ENCODE results near the gene NHERF1.

The NHERF1 gene

GRCh38 chr17:74743755-74744154 lies 4.7 kb upstream of the NHERF1 start:
- DNase-seq (ENCODE audit: low read depth), result no peak
- H3K4me3 ChIP-seq (ENCODE audit: low read depth, low read length), result no peak overlapping the region
- TF ChIP-seq, protein P1, sequence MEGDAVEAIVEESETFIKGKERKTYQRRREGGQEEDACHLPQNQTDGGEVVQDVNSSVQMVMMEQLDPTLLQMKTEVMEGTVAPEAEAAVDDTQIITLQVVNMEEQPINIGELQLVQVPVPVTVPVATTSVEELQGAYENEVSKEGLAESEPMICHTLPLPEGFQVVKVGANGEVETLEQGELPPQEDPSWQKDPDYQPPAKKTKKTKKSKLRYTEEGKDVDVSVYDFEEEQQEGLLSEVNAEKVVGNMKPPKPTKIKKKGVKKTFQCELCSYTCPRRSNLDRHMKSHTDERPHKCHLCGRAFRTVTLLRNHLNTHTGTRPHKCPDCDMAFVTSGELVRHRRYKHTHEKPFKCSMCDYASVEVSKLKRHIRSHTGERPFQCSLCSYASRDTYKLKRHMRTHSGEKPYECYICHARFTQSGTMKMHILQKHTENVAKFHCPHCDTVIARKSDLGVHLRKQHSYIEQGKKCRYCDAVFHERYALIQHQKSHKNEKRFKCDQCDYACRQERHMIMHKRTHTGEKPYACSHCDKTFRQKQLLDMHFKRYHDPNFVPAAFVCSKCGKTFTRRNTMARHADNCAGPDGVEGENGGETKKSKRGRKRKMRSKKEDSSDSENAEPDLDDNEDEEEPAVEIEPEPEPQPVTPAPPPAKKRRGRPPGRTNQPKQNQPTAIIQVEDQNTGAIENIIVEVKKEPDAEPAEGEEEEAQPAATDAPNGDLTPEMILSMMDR (conservative IDR thresholded peaks at IDR 0.05; ENCODE audit: low read depth, low read length), result no peak

DNA sequence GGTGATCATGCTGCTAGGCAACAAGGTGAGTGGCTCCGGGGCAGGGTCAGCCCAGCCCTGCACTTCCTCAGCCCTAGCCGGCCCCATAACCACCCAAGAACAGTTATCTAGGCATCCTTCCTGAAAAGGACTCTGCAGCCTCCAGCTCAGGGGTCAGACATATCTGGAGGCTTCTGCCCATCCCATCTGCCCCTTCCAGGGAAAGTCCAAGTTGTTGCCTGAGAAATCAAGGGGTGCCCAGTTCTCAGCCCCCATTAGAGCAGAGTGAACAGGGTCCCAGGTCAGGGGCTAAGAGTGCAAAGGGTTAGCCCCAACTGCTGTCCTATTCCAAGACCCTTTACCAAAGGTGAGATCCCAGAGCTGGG lies 4.1 kb upstream of the NHERF1 start:
- DNase-seq (ENCODE audit: low read depth), result no peak
- no peak overlapping the region for H3K4me3 ChIP-seq (ENCODE audit: low read depth, low read length)
- TF ChIP-seq, protein P1 (conservative IDR thresholded peaks at IDR 0.05; ENCODE audit: low read depth, low read length), result no peak

DNA sequence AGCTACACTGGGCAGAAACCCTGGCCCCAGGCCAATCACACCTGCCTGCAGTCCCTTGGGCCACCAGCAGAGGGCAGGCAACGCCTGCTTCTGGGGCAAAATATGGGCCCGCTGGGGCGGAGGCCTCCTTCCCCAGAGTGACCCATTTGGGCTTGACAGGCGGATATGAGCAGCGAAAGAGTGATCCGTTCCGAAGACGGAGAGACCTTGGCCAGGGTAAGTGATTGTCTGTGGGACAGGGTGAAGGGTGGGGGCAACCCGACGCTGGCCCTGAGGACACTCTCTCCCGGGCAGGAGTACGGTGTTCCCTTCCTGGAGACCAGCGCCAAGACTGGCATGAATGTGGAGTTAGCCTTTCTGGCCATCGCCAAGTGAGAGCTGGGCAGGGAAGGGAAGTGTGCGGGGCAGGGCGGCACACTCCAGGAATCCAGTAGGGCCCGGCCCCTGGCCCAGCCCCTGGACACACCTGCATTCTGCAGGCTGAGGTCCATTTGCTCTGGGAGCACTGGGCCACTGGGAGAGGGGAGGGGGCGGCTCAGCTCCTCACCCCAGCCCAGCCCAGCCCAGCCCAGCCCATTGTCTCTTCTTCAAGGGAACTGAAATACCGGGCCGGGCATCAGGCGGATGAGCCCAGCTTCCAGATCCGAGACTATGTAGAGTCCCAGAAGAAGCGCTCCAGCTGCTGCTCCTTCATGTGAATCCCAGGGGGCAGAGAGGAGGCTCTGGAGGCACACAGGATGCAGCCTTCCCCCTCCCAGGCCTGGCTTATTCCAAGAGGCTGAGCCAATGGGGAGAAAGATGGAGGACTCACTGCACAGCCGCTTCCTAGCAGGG lies 3.5 kb upstream of the NHERF1 start:
- H3K4me3 ChIP-seq (ENCODE audit: low read depth, low read length), result no peak overlapping the region
- TF ChIP-seq, protein P1 (conservative IDR thresholded peaks at IDR 0.05; ENCODE audit: low read depth, low read length), result peak; percentile 100
- peak; percentile 65 for DNase-seq (ENCODE audit: low read depth)

GRCh38 chr17:74745548-74746177 lies 2.8 kb upstream of the NHERF1 start:
- DNase-seq (ENCODE audit: low read depth), result no peak
- H3K4me3 ChIP-seq (ENCODE audit: low read depth, low read length), result no peak overlapping the region
- TF ChIP-seq, protein P1 (conservative IDR thresholded peaks at IDR 0.05; ENCODE audit: low read depth, low read length), result no peak

DNA sequence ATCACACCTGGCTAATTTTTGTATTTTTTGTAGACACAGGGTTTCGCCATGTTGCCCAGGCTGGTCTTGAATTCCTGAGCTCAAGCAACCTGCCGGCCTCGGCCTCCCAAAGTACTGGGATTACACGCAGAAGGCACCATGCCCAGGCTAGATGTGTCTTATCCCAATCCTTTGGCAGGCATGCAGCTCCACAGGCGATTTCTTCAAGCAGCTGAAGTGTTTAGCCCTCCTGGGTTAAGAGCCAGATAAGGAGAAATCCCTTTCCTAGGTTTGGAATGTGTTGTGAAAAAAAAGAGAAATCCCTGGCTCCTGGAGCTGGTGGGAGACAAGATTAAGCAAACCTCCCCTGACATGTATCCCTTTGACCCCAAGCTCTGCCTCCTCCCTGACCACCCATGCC lies 2.1 kb upstream of the NHERF1 start:
- H3K4me3 ChIP-seq (ENCODE audit: low read depth, low read length), result no peak overlapping the region
- TF ChIP-seq, protein P1 (conservative IDR thresholded peaks at IDR 0.05; ENCODE audit: low read depth, low read length), result no peak
- no peak for DNase-seq (ENCODE audit: low read depth)

DNA sequence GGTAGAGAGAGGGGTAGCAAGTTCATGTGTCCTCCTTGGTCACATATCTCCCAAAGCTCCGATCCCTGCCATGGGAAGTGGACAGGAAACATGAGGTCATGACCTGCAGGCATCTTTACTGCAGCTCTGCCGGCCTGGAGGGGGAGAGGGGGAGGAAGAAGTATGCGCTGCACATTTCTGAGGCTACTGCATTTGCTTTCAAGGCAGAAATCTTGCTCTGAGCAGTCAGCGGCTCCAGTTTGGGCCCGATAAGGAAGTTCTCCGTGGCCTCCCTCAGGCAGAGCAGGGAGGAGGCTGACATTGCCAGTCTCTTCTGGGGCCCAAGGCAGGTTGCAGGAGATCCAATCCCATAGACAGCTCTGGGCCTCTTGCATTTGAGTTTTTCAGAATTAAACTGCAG lies 1.5 kb upstream of the NHERF1 start:
- TF ChIP-seq, protein P1 (conservative IDR thresholded peaks at IDR 0.05; ENCODE audit: low read depth, low read length), result no peak
- no peak for DNase-seq (ENCODE audit: low read depth)
- no peak overlapping the region for H3K4me3 ChIP-seq (ENCODE audit: low read depth, low read length)

DNA sequence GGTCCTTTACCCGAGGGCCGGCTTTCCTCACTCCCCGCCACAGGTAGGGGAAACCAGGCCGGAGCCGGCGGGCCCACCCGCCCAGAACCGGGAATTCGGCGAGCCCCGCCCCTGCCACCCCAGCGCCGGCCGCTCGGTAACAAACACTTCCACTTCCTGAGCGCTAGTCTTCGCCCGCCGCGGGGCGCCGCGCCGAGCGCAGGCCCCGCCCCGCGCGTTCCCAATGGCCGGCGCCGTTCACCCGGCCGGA lies 224 bp upstream of the NHERF1 start:
- H3K4me3 ChIP-seq (ENCODE audit: low read depth, low read length), result peak overlapping the region; percentile 61
- TF ChIP-seq, protein P1 (conservative IDR thresholded peaks at IDR 0.05; ENCODE audit: low read depth, low read length), result no peak
- no peak for DNase-seq (ENCODE audit: low read depth)

Data from choroid plexus epithelial cell (primary cell).